Tibial artery (tissue), 4 donors: ENCODE results near the gene RAB30.
"Not testable (repeated sequence)": the region's sequence is repeated elsewhere in the genome, so short reads cannot be mapped to it uniquely, and the experiment has no call there.

ENCODE experiments used
- DNase-seq, 2 donors: peaks; one replicate each; pipeline ENCODE4 v3.0.0-alpha.2; 2019
- H3K27ac ChIP-seq, 2 donors: fragments of 200-600 bp; sonication (generic) in 1 of 2; 1 replicate in 1 of 2; 2 replicates in 1 of 2; pipeline ENCODE4 v1.5.1; 2018 to 2019; ENCODE audit warnings: mild to moderate bottlenecking in 1 of 2
- H3K27me3 ChIP-seq, 2 donors: fragments of 200-600 bp; sonication (generic) in 1 of 2; one replicate each; pipeline versions ENCODE4 v1.5.1 to v1.6.0; 2016 to 2019
- H3K36me3 ChIP-seq, 3 donors: fragments of 200-600 bp; sonication (generic) in 2 of 3; one replicate each; pipeline ENCODE4 v1.5.1; 2016 to 2019; ENCODE audit warnings: mild to moderate bottlenecking in 2 of 3
- H3K4me1 ChIP-seq, 4 donors: fragments of 200-600 bp; sonication (generic) in 2 of 4; 1 replicate in 3 of 4; 2 replicates in 1 of 4; pipeline ENCODE4 v1.5.1; 2016 to 2019
- H3K4me3 ChIP-seq, 2 donors: fragments of 200-600 bp; sonication (generic) in 1 of 2; 1 replicate in 1 of 2; 2 replicates in 1 of 2; pipeline ENCODE4 v1.5.1; 2018 to 2019; ENCODE audit warnings: mild to moderate bottlenecking in 2 of 2
- H3K9me3 ChIP-seq, 3 donors: fragments of 200-600 bp; sonication (generic) in 1 of 3; one replicate each; pipeline ENCODE4 v1.5.1; 2016 to 2019
- CTCF ChIP-seq, 2 experiments: fragments of 200-600 bp in 1 of 2; fragments of 450-650 bp in 1 of 2; IDR thresholded peaks; one replicate each; pipeline ENCODE4 v1.5.1; 2017 to 2019; ENCODE audit warnings: antibody characterized with exemption in 2 of 2, mild to moderate bottlenecking in 1 of 2, moderate library complexity in 1 of 2
- intact Hi-C: fragments of 100-400 bp; cut with DNase I; formaldehyde crosslinking; loops from one replicate; pipeline ENCODE4 v1.15.0; 2023; ENCODE audit warnings: low total_unique reads

RAB30 gene

GRCh38 chr11:82960779-82961143, 110.9 kb downstream of the RAB30 start:
- Histone ChIP-seq H3K4me3 (no peak overlapping the region), H3K27ac (no peak overlapping the region), H3K27me3 (no peaks in the 10 kb centered on the region), H3K36me3 (no peaks in the 10 kb centered on the region), H3K4me1 (no peaks in the 10 kb centered on the region), H3K9me3 (no peaks in the 10 kb centered on the region)
- DNase-seq: no peak
- intact Hi-C loops: no loop called here
- TF ChIP-seq CTCF (IDR thresholded peaks at IDR 0.05): no peak

- intact Hi-C loops: no loop called here
- no peak overlapping the region for H3K27ac ChIP-seq
- H3K36me3 ChIP-seq: no peaks in the 10 kb centered on the region
- H3K27me3 ChIP-seq: no peaks in the 10 kb centered on the region
- H3K4me3 ChIP-seq: no peak overlapping the region
- DNase-seq: no peak
- no peaks in the 10 kb centered on the region for H3K9me3 ChIP-seq
- H3K4me1 ChIP-seq: no peaks in the 10 kb centered on the region
- no peak for TF ChIP-seq CTCF (IDR thresholded peaks at IDR 0.05)
Measured at GRCh38 chr11:82959987-82960778, 111.5 kb downstream of the RAB30 start.

- DNase-seq, intact Hi-C loops, H3K27me3 ChIP-seq, H3K4me3 ChIP-seq, H3K4me1 ChIP-seq, H3K27ac ChIP-seq, H3K36me3 ChIP-seq, H3K9me3 ChIP-seq: not testable (repeated sequence)
Measured at GRCh38 chr11:82955736-82956453, 115.8 kb downstream of the RAB30 start.

GRCh38 chr11:82950502-82950901, 121.2 kb downstream of the RAB30 start:
- H3K27ac ChIP-seq, H3K4me1 ChIP-seq, intact Hi-C loops, H3K27me3 ChIP-seq, DNase-seq, H3K36me3 ChIP-seq, H3K4me3 ChIP-seq: not testable (repeated sequence)
- peaks cover 0 to 10% (median 0%) of the 10 kb centered on the region in 3 donors for H3K9me3 ChIP-seq

- H3K27ac ChIP-seq: no peak overlapping the region
- no peaks in the 10 kb centered on the region for H3K36me3 ChIP-seq
- no peak for DNase-seq
- TF ChIP-seq CTCF (IDR thresholded peaks at IDR 0.05): no peak
- no peaks in the 10 kb centered on the region for H3K27me3 ChIP-seq
- no peaks in the 10 kb centered on the region for H3K4me1 ChIP-seq
- no peak overlapping the region for H3K4me3 ChIP-seq
- intact Hi-C loops: no loop called here
- peaks cover 0 to 10% (median 0%) of the 10 kb centered on the region in 3 donors for H3K9me3 ChIP-seq
Measured at GRCh38 chr11:82949352-82949751, 122.3 kb downstream of the RAB30 start.

- H3K4me3 ChIP-seq: no peak overlapping the region
- intact Hi-C loops: no loop called here
- peaks cover 0 to 5% (median 0%) of the 10 kb centered on the region in 3 donors for H3K9me3 ChIP-seq
Measured at GRCh38 chr11:82945682-82946081, 126.0 kb downstream of the RAB30 start.

GRCh38 chr11:82945041-82945440, 126.7 kb downstream of the RAB30 start:
- H3K27me3 ChIP-seq, H3K9me3 ChIP-seq, DNase-seq, H3K4me1 ChIP-seq, H3K27ac ChIP-seq, H3K36me3 ChIP-seq, H3K4me3 ChIP-seq, intact Hi-C loops: not testable (repeated sequence)

More at GRCh38 chr11:82945682-82946081, 126.0 kb downstream of the RAB30 start:
- no peaks in the 10 kb centered on the region for H3K4me1 ChIP-seq
- H3K27me3 ChIP-seq: no peaks in the 10 kb centered on the region
- no peak overlapping the region for H3K27ac ChIP-seq
- no peak for TF ChIP-seq CTCF (IDR thresholded peaks at IDR 0.05)
- DNase-seq: no peak
- no peaks in the 10 kb centered on the region for H3K36me3 ChIP-seq
